Iris pigment epithelial cell (primary cell): ENCODE measurements around the gene SPEG.

Experiments
- DNase-seq: peaks from one replicate; pipeline ENCODE4 v3.0.0-alpha.2; 2011; ENCODE audit warnings: low read depth

SPEG gene

GRCh38 chr2:219497495-219498279 is 63.0 kb downstream of the SPEG start:
- DNase-seq = peak; percentile 92

GRCh38 chr2:219498280-219499057 is 63.8 kb downstream of the SPEG start, which contains the start of gene GMPPA:
Gene GMPPA, plus strand, starts transcription at chr2:219498891. Its CDS starts 1,085 bp downstream, at chr2:219499976.
- DNase-seq = peak; percentile 99

- DNase-seq = no peak
These were observed 64.3 kb downstream of the SPEG start for GRCh38 chr2:219499058-219499307.

GRCh38 chr2:219499555-219499954 is 64.9 kb downstream of the SPEG start:
- DNase-seq = no peak

GRCh38 chr2:219500135-219500534 is 65.5 kb downstream of the SPEG start:
- DNase-seq = peak; percentile 25

- no peak for DNase-seq
These were observed 67.2 kb downstream of the SPEG start for GRCh38 chr2:219501849-219502248.

- no peak for DNase-seq
These were observed 68.0 kb downstream of the SPEG start for GRCh38 chr2:219502618-219503017.

GRCh38 chr2:219505585-219505984 is 70.9 kb downstream of the SPEG start:
- no peak for DNase-seq

- DNase-seq = no peak
These were observed 71.6 kb downstream of the SPEG start for GRCh38 chr2:219506153-219506801.

GRCh38 chr2:219506802-219507526 is 72.3 kb downstream of the SPEG start:
- no peak for DNase-seq

- DNase-seq = no peak
These were observed 73.2 kb downstream of the SPEG start for GRCh38 chr2:219507581-219508443.

GRCh38 chr2:219508444-219508734 is 73.7 kb downstream of the SPEG start:
- DNase-seq = no peak

- DNase-seq = no peak
These were observed 74.5 kb downstream of the SPEG start for GRCh38 chr2:219508971-219509779.

- peak; percentile 55 for DNase-seq
These were observed 75.3 kb downstream of the SPEG start for GRCh38 chr2:219509780-219510511.

- no peak for DNase-seq
These were observed 76.0 kb downstream of the SPEG start for GRCh38 chr2:219510512-219511135.

- no peak for DNase-seq
These were observed 77.1 kb downstream of the SPEG start for GRCh38 chr2:219511547-219512325.

- no peak for DNase-seq
These were observed 78.0 kb downstream of the SPEG start for GRCh38 chr2:219512524-219513216.

GRCh38 chr2:219513787-219514186 is 79.1 kb downstream of the SPEG start:
- DNase-seq = no peak
